ENCODE results near the gene ZBBX.

The ZBBX gene

GRCh38 chr3:167396075-167396474 lies 16.0 kb upstream of the ZBBX start:
- intact Hi-C loops (cut with DNase I; ENCODE audit: low total_unique reads) = no loop called here
- Histone ChIP-seq H3K36me3 (no peaks in the 10 kb centered on the region), H3K9me3 (no peaks in the 10 kb centered on the region), H3K4me3 (no peak overlapping the region), H3K27ac (no peak overlapping the region), H3K27me3 (no peaks in the 10 kb centered on the region), H3K4me1 (no peaks in the 10 kb centered on the region)
- no peak for TF ChIP-seq CTCF (IDR thresholded peaks at IDR 0.05)
- DNase-seq = no peak

- Histone ChIP-seq H3K4me3 (no peak overlapping the region), H3K27ac (no peak overlapping the region), H3K27me3 (no peaks in the 10 kb centered on the region), H3K4me1 (no peaks in the 10 kb centered on the region), H3K9me3 (no peaks in the 10 kb centered on the region), H3K36me3 (no peaks in the 10 kb centered on the region)
- intact Hi-C loops (cut with DNase I; ENCODE audit: low total_unique reads) = no loop called here
- TF ChIP-seq CTCF (IDR thresholded peaks at IDR 0.05) = no peak
- DNase-seq = no peak
Measured at GRCh38 chr3:167394003-167394402, 13.9 kb upstream of the ZBBX start.

GRCh38 chr3:167382155-167382554 lies 2.1 kb upstream of the ZBBX start:
- no peaks in the 10 kb centered on the region for H3K36me3 ChIP-seq
- no peaks in the 10 kb centered on the region for H3K9me3 ChIP-seq
- intact Hi-C loops (cut with DNase I; ENCODE audit: low total_unique reads) = loop anchor here (10.0 kb wide), 1 partner anchor 513 kb away; no protein-coding TSS in a partner anchor
- peaks cover 0 to 7% (median 0%) of the 10 kb centered on the region in 4 donors for H3K4me1 ChIP-seq
- no peak overlapping the region for H3K27ac ChIP-seq
- DNase-seq = no peak
- no peaks in the 10 kb centered on the region for H3K27me3 ChIP-seq
- no peak overlapping the region for H3K4me3 ChIP-seq
- no peak for TF ChIP-seq CTCF (IDR thresholded peaks at IDR 0.05)

- no peak for TF ChIP-seq CTCF (IDR thresholded peaks at IDR 0.05)
- H3K27ac ChIP-seq = no peak overlapping the region
- no peaks in the 10 kb centered on the region for H3K27me3 ChIP-seq
- intact Hi-C loops (cut with DNase I; ENCODE audit: low total_unique reads) = no loop called here
- H3K4me3 ChIP-seq = no peak overlapping the region
- no peaks in the 10 kb centered on the region for H3K9me3 ChIP-seq
- H3K4me1 ChIP-seq = peaks cover 0 to 7% (median 0%) of the 10 kb centered on the region in 4 donors
- no peak for DNase-seq
- no peaks in the 10 kb centered on the region for H3K36me3 ChIP-seq
Measured at GRCh38 chr3:167375478-167375877, 4.6 kb downstream of the ZBBX start.

- Histone ChIP-seq H3K36me3 (no peaks in the 10 kb centered on the region), H3K4me1 (no peaks in the 10 kb centered on the region), H3K27me3 (no peaks in the 10 kb centered on the region), H3K27ac (no peak overlapping the region), H3K9me3 (no peaks in the 10 kb centered on the region), H3K4me3 (no peak overlapping the region)
- no peak for DNase-seq
- TF ChIP-seq CTCF (IDR thresholded peaks at IDR 0.05) = no peak
- intact Hi-C loops (cut with DNase I; ENCODE audit: low total_unique reads) = no loop called here
Measured at GRCh38 chr3:167372138-167372537, 8.0 kb downstream of the ZBBX start.

- intact Hi-C loops (cut with DNase I; ENCODE audit: low total_unique reads) = no loop called here
- no peak for DNase-seq
- H3K4me3 ChIP-seq = no peak overlapping the region
Measured at GRCh38 chr3:167361948-167362347, 18.1 kb downstream of the ZBBX start.

More at GRCh38 chr3:167361948-167362347, 18.1 kb downstream of the ZBBX start:
- TF ChIP-seq CTCF (IDR thresholded peaks at IDR 0.05) = no peak
- H3K9me3 ChIP-seq = no peaks in the 10 kb centered on the region
- H3K36me3 ChIP-seq = no peaks in the 10 kb centered on the region
- no peaks in the 10 kb centered on the region for H3K27me3 ChIP-seq
- H3K4me1 ChIP-seq = no peaks in the 10 kb centered on the region
- no peak overlapping the region for H3K27ac ChIP-seq

All from tibial artery (tissue), 4 donors.